Ammon's horn (tissue), 1 donor: Measurements from ENCODE around the gene PRKAG2.
A peak's percentile ranks its signal among the peaks of the same experiment; 100 is the strongest.

Experiments used
- DNase-seq: peaks from one replicate; pipeline ENCODE4 v3.0.0-alpha.2; 2016; ENCODE audit warnings: low spot score

The PRKAG2 gene

DNA sequence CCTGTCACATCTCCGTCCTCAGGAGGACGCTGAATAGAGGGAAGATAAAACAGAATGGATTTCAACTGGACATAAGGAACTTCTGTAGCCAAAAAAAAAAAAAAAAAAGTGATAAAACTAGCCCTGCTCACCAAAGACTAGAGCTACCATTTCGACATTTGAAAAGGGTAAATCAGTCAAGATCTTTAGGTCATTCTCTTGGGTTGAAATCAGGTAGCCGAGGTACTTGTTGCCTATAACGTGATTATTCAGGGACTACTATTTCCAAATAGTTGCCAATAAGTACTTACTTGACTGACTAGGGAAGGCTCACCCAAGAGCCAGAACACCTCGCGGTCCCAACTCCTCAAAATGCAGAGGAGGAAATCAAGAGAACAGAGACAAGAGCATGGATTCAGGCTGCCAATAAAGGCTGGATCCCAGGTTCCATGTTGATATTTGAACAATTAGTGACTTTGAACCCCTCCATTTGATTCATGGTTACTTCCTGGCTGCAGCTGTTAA, 359.3 kb downstream of the PRKAG2 start:
- no peak for DNase-seq

GRCh38 chr7:151515276-151515565, 361.7 kb downstream of the PRKAG2 start:
- DNase-seq: no peak

GRCh38 chr7:151514461-151515275, 362.2 kb downstream of the PRKAG2 start:
- DNase-seq: no peak

GRCh38 chr7:151513133-151513532, 363.8 kb downstream of the PRKAG2 start:
- DNase-seq: no peak

DNA sequence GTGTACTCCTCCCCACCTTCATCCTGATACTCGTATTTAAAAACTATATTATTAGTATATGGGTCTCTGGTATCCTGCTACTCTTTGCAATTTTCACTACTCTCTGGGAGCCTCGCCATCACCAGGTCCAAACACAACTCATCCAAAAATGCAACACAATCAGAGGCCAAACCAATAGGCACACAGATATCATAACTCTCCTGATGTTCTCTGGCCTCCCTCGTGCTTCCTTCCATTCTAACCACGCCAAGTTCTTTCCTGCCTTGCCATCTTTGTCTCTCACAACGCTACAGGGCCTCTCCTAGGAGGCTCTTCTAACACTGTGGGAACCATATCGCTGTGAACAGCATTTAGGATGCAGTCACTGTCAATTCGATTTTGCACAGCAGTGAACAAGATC, 364.6 kb downstream of the PRKAG2 start:
- no peak for DNase-seq

GRCh38 chr7:151511946-151512345, 365.0 kb downstream of the PRKAG2 start:
- DNase-seq: no peak

- no peak for DNase-seq
These were observed 365.6 kb downstream of the PRKAG2 start for GRCh38 chr7:151511270-151511669.

GRCh38 chr7:151509670-151510333, 367.1 kb downstream of the PRKAG2 start:
- no peak for DNase-seq

DNA sequence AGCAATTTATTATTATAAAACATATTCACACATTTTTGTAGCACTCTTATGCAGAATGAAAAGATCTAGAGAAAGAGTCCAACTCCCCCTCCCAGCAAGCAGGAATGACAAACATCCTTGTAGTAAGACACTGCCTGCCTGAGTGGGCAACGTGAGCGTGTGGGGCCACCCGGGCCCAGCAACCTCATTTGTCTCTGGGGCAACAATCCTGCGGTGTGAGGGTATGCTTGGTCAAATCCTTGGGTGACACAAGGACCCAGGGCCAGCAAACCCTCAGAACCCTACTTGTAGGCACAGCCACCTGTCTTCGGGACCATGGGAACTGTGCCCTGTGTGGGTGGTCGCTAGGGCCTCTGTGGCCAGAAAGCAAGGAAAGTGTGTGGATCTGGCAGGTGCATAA, 367.9 kb downstream of the PRKAG2 start:
- no peak for DNase-seq

DNA sequence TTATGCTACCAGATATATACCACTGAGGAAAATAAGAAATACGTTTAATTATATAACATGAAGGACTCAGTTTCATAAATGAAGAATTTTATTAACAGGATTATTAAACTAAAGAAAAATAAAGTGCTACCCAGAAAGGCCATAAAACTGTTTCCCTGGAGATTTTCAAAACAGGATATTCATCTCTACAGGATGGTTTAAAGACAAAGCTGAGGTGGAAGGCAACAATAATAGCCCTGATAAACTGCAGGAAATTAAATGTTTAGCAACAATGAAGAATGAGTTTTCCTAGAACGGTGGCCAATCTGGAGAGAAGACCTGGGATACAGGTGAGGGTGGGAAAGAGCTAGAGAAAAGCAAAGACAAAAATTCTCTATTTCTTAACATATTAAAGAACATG, 369.1 kb downstream of the PRKAG2 start:
- no peak for DNase-seq

DNA sequence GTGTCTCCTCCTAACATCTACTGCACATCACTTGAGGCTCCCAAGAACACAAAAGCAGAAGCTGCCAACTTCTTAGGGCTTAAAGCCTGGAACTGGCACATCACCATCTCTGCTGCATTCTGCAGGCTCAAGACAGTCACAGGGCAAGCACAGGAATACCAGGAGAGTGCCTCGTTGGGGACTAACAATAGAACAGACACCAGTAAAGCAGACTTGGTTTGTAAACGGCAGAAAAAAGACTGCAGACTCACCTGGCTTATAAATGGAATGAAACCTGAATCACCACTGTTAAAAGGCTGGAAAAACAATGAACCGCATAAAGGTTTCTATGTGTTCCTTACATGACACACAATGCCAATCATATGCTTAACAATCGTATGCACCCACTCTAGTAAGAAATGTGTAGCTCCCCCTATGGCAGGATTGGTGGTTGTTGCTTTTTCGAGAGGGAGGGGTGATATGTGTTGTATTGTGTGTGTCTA, 370.0 kb downstream of the PRKAG2 start:
- DNase-seq: peak; percentile 53
